ENCODE data around the gene MXD1.
"Not testable (repeated sequence)": the region's sequence is repeated elsewhere in the genome, so short reads cannot be mapped to it uniquely, and the experiment has no call there.

Gene MXD1

GRCh38 chr2:69914950-69915945, at the start of gene MXD1:
MXD1 (plus strand) TSS chr2:69915109; CDS start chr2:69915331, 222 bp downstream.
- DNase-seq, result no peak

- no peak for DNase-seq
Observed at GRCh38 chr2:69888451-69888850, 26.5 kb upstream of the MXD1 start.

DNA sequence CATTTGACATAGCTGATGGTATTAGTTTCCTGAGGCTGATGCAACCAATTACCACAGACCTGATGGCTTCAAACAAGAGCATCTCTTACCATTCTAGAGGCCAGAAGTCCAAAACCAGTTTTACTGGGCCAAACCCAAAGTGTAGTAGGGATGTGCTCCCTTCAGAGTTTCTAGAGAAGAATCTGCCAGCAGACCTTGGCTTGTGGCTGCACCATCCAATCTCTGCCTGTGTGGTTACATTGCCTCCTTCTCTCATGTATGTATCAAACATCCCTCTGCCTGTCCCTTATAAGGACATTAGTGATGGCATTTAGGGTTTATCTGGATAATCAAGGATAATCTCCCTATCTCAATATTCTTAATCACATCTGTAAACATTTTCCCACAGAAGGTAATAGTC, 25.6 kb upstream of the MXD1 start:
- DNase-seq, result no peak

DNA sequence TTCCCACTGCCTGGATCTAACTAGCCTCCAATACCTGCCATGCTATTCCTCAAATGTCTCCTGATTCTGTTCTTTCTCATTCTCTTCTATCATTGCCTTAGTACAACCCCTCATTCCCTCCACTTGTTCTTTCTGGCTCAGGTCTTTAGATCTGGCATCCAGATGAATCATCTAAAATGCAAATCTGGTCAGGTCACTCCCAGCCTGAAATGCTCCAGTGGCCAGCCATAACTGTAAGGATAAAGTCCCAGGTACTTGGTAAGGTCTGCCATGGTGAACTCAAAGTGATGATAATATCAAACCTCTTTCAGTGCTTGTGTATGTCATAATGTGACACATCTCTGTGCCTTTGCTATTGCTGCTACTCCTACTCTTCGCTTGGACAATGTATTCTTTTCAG, 24.0 kb upstream of the MXD1 start:
- DNase-seq, result no peak

DNA sequence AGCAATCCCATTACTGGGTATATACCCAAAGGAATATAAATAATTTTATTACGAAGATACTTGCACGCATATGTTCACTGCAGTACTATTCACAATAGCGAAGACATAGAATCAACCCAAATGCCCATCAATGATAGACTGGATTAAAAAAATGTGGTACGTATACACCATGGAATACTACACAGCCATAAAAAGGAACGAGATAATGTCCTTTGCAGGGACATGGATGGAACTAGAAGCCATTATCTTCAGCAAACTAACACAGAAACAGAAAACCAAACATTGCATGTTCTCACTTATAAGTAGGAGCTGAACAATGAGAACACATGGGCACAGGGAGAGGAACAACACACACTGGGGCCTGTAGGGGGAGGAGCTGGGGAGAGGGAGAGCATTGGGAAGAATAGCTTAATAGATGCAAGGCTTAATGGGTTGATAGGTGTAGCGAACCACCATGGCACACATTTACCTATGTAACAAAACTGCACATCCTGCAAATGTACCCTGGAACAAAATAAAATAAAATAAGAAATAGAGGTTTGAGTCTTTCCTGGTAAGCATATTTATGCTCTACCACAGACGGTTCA, 22.0 kb upstream of the MXD1 start:
- DNase-seq, result not testable (repeated sequence)

DNA sequence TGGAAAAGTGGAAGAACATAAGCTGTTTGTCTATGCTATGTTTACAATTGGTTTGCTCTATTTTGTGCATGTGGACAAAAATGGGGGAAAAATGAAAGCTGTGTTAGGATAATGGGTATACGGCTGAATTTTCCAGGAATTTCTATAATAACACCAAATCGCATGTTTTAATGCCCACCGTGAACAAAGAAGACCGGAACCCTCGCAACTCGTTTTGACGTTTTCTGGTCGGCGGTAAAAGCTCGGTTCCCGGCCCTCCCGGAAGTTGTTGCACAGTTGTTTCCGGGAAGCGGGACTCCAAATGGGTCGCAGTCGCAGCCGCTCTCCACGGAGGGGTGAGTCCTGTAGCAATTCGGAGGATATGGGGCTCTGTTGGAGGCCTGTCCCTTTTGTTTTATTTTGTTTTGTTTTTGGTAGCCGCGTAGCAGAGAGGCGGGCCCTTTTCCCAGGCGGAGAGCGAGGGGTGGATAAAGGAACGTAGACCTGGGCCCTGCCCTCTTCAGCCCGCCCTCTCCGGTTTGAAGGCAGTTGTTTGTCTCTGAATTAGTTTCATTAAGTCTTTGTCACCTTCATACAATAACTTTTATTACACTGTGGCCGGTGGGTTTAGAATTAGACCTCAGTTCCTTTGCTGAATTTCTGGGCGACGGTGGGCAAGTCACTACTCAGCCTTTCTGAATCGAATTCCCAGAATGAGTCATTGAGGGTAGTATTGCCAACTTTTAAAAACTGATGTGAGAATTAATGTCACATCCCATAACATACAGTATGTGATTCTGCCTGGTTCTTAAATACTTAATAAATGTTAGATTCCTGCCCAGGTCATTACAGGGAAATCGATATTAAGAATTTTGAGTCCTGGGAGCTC, 21.0 kb upstream of the MXD1 start, which contains the start of gene SNRNP27:
Gene SNRNP27 (plus strand): TSS at position 273 of the 868 bp plus-strand sequence. CDS start 29 bp downstream, at position 302.
- peak; percentile 65 for DNase-seq

- DNase-seq, result not testable (repeated sequence)
Observed at GRCh38 chr2:69894737-69895136, 20.2 kb upstream of the MXD1 start.

DNA sequence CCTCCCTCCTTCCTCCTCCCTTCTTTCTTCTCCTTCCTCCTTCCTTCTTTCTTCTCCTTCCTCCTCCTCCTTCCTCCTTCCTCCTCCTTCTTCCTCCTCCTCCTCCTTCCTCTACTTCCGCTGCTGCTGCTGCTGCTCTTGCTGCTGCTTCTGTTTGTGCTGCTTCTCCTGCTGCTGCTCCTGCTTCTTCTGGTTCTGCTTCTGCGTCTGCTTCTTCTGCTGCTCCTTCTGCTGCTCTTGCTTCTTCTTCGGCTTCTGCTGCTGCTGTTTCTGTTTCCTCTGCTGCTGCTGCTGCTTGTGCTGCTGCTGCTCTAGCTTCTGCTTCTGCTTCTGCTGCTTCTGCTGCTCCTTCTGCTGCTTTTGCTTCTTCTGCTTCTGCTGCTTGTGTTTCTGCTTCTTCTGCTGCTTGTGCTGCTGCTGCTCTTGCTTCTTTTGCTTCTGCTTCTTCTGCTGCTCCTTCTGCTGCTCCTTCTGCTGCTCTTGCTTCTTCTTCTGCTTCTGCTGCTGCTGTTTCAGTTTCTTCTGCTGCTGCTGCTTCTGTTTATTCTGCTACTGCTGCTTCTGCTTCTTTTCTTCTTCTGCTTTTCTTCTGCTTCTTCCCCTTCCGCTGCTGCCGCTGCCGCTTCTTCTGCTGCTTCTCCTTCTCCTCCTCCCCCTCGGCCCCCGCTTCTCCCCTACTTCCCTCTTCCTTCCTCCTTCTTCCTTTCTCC, 12.5 kb upstream of the MXD1 start:
- no peak for DNase-seq

DNA sequence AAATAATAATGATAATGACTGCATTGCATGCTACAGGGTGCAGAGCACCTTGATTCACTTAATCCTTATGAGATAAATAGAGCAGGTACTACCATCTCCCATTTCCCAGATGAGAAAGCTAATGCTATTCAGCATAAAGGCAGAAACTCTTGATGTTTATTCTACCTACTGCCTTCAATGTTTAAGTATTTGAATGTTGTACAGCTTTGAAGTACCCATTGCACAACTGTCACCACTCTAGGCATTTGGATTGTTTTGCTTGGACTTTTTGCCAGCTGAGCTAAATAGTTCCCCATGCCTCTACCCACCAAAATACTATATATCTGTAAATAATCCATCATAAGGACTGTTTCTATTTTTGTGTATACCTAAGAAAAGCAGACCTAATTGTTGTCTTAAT, 7.7 kb upstream of the MXD1 start:
- no peak for DNase-seq

DNA sequence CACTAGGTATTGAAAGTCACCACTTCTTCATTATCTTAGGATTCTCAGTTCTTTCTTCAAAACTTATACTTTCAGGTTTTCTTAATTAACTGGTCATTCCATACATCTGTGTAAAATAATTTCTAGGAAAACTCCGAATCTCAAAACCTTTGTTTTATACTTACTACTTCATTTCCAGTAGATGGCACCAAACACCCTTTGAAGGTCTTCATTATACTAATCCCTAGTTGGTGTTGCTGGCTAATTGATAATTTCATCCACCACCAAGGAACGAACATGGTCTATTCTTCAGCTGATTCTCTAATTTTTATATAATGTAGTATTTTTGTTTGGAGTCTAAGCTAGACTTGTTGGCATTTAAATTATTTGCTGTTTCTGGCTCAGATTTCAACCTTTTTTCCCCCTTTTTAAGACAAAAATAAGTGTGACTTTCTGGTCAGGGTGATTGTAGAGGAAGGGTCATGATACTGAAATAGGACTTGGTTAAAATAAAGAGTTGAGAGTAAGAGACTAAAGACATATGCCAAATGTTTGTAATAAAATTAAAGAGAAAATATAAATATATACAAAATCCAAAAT, 2.8 kb upstream of the MXD1 start:
- DNase-seq, result peak; percentile 53

GRCh38 chr2:69914164-69914949, 552 bp upstream of the MXD1 start:
- peak; percentile 100 for DNase-seq

DNA sequence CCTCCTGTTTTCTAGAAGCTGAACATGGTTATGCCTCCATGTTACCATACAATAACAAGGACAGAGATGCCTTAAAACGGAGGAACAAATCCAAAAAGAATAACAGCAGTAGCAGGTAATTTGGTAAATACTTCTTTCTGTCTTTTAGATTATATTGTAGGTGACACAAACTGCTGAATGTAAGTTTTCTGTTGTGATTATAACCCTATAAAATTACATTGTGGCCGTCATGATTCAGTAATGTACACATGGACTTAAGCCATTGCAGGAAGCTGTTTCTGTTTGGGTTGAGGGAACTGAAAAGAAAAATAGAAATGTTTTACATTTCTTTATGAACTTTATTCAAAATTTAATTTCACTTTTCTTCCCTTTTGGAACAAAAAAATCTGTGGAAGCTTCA, 1.2 kb downstream of the MXD1 start:
- no peak for DNase-seq

GRCh38 chr2:69917852-69918251, 2.9 kb downstream of the MXD1 start:
- DNase-seq, result no peak

DNA sequence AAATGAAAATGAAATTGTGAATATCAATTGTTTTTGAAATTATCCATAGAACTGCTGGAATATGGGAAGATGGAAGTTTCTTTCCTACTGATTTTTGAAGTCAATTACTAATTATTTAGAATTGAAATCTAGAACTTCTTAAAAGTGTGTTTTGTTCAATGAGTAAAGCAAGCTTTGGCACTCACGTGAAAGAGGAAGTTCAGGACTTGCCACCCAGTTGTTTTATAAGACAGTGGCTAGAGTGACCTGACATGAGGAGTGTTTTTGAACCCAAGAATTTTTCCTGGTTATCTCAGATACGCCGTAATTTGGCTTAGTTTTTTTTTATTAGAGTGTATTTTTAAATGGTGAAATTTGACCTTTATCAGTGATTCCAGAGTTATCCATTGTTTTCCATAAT, 3.5 kb downstream of the MXD1 start:
- DNase-seq, result no peak

GRCh38 chr2:69923116-69923515, 8.2 kb downstream of the MXD1 start:
- DNase-seq, result no peak

DNA sequence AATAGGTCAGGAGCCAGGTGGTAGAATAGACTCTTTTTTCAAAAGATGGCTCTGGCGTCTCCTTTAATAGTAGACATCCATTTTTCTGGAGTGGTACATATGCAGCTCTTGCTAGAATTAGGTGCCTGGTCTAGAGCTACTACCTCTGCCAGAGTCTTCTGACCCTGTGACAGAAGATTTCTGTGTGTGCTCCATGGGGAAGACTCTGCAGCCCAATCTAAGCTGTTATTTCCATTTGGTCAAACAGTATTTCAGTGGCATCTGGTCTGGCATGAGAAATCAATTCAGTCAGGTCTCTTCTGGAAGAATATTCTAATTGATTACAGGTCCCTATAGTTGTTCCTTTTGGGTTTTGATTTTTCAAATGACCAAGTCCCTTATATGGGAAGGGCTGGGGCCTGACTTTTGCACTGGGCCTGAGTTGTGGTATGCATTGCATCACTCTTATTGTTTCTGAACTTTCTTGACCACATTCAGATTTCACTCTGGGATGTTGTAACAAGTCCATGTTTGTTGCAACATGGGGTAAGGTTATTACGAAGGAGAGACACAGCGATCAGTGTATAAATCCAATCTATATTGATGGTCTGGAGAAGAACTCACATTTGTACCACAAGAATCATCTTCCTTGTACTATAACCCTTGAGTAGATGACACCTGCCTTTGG, 12.1 kb downstream of the MXD1 start:
- DNase-seq, result no peak

DNA sequence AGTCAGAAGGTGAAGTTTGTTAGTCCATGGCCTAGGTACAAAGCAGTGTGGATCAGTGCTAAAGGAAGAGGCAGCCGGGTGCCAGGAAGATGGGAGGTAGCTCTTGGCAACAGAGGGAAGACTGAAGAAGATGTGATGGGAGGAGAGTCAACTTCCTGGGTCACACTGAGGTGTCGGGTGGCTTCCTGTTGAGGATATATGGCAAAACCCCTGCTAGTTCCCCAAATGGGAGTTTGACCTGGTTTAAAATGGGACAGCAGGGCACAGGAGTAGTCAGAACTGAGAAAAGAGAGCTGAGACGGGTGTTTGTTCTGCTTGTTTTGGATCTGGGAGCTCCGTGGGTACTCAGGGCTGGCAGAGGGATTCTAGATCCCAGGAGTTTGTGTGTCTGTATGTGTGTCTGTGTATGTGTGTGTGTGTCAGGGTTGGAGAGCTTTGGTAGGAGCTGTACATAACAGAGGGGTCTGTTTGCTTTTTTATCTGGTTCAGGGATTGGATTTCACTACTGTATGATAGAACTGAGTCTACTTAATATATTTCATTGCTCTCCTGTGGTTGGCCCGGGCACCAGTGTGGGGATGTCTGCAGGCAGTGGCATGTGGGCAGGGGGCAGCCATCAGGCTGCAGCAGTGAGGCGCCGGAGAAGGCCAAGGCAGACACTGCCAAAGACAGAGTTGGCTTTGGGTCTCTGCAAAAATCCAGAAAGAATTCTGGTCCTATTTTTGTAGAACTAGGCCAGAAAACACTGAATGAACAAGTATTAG, 17.1 kb downstream of the MXD1 start:
- no peak for DNase-seq

- DNase-seq, result no peak
Observed at GRCh38 chr2:69932596-69932922, 17.6 kb downstream of the MXD1 start.

- no peak for DNase-seq
Observed at GRCh38 chr2:69933254-69933828, 18.4 kb downstream of the MXD1 start.
